Measurements from ENCODE around the gene ABCB6. TPM values are rescaled to one million over a fixed set of nuclear protein-coding genes. Genes with fewer than 3 reads are reported as not detected.

The ABCB6 gene
- 21.9 to 29.4 TPM (median 27.3 TPM) in 5 replicates for total RNA-seq (2022; extraction: Qiagen RNA extraction)

DNA sequence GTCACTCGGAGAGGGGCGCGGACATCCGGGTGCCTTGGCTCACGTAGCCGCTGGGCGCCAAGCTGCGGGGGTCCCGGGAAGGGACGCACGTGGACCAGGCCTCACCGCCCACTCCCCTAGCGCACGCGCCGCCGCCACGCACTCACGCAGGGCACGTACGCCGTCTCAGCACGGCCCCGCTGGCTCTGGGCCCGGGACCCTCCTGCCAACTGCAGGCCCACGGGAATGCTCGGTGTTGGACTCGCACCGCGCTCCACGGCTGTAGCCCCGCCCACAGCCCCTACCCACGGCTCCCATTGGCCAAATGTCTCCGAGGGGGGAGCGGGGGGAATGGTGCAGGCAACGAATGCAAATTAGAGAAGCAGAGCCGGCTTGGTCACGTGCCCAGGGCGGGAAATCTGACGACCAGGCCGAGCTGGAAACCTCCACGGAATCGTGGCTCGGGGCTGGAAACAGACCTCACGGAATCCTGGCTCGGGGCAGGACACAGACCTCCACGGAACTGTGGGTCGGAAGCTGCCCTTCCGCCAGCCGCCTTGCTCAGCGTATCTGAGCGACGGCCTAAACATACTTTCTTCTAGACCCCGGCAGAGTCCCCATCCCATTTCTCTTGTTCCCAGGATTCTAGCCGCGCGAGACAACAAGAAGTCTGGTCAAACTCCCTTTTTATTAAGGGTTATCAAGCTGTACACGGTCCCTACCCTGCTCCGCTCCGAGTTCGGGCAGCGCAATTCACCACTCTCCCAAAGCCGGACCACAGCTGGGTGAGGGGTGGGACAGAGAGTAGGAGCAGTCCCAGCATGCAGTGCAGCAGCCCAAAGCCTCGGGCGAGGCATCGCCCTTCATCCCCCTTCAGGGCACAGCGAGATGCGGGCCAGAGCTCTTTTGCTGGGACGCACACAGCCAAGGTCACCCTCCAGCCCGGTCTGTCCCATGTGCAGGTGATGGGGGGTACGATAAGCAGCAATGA is at the start of gene ABCB6:
Gene ABCB6 (minus strand): TSS at position 227 of the 970 bp plus-strand sequence. CDS start 285 bp downstream, outside the sequence.

DNA sequence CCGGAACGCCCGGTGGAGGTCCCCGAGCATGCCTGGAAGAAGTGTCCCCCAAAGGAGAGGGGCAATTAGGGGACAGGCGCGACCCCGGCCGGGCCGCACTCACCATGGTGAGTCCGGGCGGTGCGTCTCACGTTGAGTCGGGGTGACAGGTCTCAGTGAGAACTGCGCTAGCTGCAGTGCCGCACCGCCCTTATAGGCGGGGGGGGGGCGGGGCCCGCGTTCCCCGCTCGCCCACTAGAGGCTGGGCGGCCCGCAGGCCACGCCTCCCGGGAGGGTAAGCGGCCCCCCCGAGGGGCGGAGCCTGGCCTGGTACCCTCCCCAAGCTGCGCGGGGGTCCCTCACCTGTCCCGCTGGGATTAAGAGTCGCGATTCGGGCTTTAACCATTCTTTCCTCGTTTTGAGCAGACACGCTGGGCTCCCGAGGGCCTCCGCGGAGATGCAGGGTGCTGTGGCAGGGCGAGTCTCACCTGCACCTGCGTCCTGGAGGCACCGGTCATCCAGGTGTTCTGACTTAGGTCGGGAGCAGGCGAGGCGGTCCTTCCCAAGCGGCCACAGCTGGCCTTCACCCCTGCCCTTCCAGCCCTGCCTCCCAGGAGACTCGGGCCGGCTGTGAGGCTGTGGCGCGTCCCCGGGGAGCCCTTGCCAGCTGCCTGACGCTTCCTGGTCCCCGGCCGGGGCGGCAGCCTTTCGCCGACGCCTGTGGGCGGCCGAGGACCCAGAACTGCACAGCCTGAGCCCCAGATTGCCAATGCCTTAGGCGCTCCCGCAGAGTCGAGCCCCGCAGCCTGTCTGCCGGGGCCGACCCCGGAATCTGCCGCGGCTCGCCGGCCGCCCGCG is 35.2 kb upstream of the ABCB6 start, which contains the start of gene TUBA4A:
Gene TUBA4A (minus strand): TSS at position 166 of the 837 bp plus-strand sequence. CDS start 60 bp downstream, at position 106.

DNA sequence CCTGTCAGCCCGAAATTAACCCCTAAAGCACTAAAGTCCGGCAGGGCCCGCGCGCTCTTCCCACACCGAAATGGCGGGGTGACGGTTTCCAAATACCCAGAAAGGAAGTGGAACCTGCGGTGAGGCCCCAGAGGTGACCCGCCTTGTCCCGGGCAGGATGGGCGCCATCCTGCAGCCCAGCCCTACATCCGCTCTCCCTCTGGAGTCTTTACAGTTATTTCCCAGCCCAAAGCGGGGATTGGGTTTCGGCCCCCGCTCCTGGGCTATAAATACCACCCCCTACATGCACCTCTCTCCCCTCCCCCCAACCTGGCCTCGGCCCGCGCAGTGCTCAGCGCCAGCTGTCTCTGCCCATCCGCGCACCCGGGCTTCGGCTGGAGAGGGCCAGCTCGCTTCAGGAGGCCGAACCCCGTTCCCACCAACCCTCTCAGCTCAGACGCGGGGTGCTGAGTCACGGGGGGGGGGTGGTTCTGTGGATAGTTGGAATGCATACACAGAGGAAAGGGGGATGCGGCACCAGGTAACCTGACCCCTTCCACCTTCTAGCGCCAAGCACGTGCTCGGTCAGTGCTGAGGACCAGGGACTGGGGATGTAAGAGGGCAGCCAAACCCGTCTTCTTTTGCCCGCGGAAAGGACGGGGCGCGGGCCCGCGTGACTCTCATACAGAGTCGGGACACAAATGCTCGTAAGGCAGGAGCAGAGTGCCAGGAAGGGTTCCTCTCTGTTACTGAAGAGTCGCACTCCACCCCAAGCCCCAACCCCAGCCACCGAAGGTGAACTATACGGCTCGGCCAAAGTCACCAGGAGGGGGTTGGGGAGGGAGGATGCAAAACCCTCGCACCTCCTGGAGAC is 34.4 kb upstream of the ABCB6 start, which contains the start of gene TUBA4B:
Gene TUBA4B (plus strand): TSS at position 344 of the 853 bp plus-strand sequence. CDS start 165 bp downstream, at position 509.

DNA sequence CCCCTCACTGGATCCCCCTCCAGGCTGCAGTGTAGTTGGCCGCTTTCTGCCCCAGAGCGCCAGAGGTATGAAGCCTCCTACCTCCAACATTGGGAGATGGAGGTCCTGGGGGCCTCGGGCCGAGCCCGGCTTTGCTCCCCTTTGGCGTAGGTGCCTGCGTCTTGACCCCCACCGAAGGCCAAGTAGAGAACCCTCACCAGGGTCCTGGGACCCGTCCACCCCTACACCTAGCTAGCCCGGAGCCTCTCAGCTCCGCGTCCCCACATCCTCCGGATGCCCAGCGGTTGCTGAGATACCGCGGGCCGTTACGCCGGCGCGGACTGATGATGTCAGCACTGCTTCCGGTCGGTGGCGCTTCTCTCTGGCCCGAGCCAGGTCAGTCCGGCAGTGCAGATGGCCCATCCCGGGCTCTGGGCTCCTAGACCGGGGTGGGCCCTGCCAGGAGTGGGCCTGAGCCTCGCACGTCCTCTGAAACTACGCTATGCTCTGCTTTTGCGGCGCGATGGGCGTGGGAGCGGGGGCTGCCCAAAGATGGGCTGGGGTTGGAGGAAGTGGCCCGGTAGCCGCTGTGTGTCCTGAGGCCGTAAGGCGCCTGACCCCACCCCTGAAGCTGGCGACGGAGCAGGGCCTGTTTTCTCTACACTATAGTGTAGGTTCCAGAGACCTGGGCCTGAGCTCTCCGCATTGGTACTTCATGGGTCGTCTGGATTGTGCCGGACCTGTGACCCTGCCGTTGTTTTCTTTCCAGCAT is 26.6 kb upstream of the ABCB6 start, which contains the start of the genes GLB1L and STK16:
Gene GLB1L (minus strand): TSS at position 297 of the 751 bp plus-strand sequence. CDS start 1,871 bp downstream, outside the sequence.
Gene STK16 (plus strand): TSS at position 332 of the 751 bp plus-strand sequence. CDS start 521 bp downstream, outside the sequence.

DNA sequence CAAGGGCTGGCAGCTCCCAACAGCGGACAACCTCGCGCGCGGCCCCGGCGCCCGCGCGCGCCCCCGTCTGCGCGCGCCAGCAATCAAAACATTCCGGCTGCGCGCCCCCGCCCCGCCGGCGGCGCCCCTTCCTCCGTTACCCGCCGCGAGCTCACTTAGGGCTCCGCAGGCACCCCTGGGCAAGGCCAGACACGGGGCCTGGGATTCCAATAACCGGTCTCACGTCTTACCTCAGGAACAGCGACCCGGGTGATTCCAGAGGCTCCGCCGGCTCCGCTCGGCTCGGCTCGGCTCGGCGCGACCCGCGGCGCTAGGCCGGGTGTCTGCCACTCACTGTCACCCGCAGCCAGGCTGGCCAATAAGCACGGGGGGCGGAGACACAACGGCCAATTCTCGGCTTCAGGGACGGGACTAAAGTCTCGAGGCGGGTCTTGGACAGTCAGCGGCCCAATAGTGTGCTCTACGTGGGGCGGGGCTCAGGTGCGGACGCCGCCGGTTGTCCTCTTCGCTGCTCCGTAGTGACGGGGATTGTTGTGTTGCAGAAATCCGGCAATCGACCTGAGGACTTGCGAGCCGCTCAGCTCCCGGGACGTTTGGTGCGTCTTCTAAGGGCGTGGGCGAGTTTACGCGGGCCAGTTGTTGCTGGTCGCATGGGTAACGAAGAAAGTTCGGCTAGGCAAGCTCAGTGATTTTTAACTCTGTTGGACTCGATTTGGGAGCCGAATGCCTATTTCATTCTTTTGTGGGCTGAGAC is 10.7 kb upstream of the ABCB6 start, which contains the start of the genes ANKZF1 and ATG9A:
Gene ANKZF1 (plus strand): TSS at position 502 of the 754 bp plus-strand sequence. CDS start 452 bp downstream, outside the sequence.
Gene ATG9A (minus strand): TSS at position 332 of the 754 bp plus-strand sequence. CDS start 1,612 bp downstream, outside the sequence.

DNA sequence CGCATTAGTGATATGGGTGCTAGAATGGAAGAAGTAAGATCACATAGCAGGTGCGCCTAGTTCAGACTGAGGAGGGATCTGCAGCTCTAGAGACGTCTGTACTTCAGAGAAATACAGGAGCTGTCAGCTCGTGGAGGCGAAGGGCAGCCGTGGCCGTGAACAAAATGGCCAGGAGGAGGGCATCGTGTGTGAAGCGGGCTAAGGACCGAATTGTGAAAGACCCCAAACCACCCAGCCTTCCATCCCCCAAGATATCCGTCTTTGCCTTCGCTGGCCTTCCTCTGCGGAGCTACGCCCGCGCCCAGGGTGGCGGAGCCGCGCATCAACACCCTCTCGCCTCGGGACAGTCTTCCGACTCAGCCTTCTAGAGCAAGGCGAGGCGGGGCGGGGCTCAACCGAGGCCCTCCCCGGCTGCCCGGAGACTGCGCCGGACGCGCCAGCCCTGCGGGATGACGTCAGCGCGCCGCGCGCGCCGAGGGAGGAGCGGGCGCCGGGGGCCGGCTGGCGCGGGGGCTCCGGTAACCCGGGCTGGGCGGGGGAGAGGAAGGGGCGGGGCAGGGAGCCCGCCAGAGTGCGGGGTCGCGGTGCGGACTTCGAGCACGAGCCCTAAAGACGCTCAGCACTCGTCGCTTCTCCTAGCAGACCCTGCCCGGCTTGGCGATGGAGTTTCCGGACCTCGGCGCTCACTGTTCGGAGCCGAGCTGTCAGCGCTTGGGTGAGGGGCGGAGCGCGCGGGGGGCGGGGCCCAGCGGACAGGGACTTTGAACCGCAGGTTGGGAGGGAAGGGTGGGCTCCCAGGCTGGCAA is 12.2 kb downstream of the ABCB6 start, which contains the start of gene ZFAND2B:
Gene ZFAND2B (plus strand): TSS at position 455 of the 806 bp plus-strand sequence. CDS start 206 bp downstream, at position 661.

DNA sequence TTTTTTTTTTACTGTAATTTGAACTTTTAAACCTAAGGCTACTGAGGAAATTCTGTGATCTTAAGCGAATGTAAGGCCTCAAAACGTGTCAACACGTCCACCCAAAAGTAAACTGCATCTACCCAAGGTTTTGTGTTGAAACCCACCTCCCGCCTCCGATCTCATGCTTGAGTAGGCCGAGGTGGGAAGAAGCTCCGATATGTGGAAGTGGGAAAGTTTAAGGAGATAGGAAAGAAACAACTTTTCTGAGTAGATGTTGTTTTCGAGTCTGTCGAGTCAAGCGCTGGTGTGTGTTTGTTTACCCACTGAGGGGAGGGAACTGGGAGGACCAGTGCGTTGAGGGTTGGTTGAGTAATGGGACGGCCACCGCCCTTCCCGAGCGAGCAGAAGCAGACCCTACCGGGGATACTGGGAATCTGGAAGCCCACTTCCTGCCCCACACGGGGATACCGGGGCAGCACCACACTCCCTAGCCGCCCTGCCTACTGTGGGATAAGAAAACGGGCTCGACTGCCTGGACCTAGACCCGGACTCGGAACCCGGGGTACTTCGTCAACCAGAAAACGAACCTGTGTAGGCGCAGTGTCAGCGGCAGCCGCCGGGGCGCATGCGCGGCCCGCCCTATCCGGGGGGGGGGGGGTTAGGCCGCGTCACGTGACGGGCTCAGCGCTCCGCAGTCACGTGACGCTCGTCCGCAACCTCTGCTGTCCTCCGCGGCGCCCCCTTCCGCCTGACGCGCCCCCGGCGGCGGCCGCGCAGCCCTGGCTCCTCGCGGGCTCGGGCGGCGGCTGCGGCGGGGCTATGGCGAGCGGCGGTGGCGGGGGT is 41.0 kb downstream of the ABCB6 start, which contains the start of gene RETREG2:
Gene RETREG2 (plus strand): TSS at position 724 of the 825 bp plus-strand sequence. CDS start 78 bp downstream, at position 802.

DNA sequence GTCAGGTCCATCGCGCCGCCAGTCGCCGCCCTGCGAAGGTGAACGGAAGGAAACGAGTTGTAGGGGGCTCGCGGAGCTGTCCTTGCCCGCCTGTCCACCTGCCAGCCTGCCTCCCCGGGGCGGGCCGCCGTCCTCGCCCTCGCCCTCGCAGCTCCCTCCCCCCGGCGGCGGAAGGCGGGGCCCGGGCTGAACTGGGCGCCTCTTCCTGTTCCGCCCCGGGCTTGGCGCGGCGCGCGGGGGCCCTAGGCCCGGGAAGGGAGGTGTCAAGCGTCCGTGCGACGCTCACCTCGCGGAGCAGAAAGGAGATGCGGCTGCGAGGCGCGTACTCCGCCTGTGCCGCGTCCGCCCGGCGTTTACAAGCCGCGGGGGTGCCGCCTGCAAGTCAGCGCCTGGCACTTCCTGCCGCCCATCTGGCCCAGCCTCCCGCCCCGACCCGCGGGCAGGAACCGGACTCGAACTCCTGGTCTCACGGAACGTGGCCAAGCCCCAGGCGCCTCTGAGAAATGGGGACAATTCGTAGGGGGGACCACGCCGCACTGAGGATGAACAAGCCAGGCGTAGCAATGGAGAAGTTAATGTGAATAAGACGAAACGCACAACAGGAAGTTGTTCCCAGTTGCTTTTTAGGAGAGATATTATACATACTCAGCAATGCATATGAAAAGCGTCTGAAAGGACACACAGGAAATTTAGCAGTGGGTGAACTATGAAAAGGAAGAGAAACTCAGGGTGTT is 41.8 kb downstream of the ABCB6 start, which contains the start of gene CNPPD1:
Gene CNPPD1 (minus strand): TSS at position 108 of the 734 bp plus-strand sequence. CDS start 97 bp downstream, at position 11.

DNA sequence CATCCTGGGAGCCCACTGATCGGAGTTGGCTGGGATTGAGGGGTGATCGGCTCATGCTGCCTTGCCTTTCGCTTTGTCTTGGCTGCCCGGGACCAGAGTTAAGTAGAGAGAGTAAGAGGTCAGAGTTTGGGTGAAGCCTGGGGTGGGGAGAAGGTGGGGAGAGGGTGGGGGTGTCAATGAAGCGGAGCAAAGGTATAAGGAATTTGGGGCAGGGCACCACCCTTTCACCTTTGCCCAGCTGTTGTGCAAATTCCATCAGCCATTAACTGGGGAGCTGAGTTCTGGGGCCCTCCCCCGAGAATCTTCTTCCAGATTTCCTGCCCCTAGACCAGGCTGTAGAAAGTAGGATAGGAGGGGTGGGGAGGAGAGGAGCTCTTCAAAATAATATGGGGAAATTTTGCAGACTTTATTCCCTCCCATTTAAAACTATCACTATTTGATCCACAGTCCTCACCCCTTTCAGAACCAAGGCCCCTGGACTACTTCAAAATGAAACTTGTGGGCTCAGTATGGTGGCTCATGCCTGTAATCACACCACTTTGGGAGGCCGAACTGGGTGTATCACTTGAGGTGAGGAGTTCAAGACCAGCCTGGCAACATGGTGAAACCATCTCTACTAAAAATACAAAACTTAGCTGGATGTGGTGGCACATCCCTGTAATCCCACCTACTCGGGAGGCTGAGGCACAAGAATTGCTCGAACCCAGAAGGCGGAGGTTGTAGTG is 48.7 kb downstream of the ABCB6 start, which contains the start of gene SLC23A3:
Gene SLC23A3 (minus strand): TSS at position 100 of the 725 bp plus-strand sequence. CDS start 45 bp downstream, at position 55.

DNA sequence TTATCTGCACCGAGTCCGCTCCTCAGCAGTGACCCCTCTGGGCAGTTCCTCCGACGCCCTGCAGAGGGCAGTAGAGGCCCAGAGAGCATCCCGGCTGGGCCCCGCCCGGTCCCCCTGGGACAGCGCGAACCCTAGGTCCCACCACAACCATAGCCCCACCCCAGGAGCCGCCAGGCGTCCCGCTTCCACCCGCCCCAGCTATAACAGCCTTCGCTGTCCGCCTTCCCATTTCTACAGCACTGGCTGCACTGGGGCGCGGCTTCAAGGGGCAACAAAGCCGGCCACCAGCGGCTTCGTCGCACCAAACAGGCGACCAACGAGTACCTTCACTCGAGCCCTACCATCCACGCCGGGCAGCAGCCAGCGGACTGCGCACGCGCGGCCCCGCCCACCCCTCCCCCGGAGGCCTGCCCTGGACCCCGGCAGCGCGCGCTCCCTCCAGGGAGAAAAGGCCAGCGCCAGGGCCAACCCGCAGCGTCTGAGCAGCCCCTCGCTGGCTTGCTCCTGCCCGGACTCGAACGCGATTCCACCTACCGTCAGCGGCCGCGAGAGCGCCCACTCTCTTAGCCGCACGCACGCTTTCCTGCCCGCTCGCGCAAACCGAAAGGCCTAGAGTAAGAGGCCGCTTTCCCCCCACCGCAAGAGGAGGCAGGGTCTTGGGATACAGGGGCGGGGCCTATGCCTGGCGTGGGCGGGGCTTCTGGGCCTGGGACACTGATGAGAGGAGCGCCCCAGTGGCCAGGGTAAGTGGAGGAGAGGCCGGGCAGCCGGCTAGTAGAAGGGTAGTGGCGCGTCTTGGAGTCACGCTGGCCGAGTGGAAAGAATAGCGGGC is 58.4 kb downstream of the ABCB6 start, which contains the start of gene NHEJ1:
Gene NHEJ1 (minus strand): TSS at position 630 of the 832 bp plus-strand sequence. CDS start 2,453 bp downstream, outside the sequence.

Measured in A549 treated with Hydrocortisone at 1 μM for 4 hours (cell line).